GM21528 (cell line): Measurements from ENCODE around the gene OS9.

Experiments used
- ATAC-seq: cut with Tn5 transposase; IDR thresholded peaks from one replicate; pipeline ENCODE4 v1.9.1; 2021; ENCODE audit warnings: mild to moderate bottlenecking, moderate library complexity; ENCODE audit not compliant: unreplicated experiment, low FRiP score

Gene OS9

GRCh38 chr12:57735198-57735855 is 41.4 kb downstream of the OS9 start:
- ATAC-seq: no peak

- no peak for ATAC-seq
Observed at GRCh38 chr12:57735952-57736740, 42.2 kb downstream of the OS9 start.

- ATAC-seq: no peak
Observed at GRCh38 chr12:57736741-57737466, 43.0 kb downstream of the OS9 start.

GRCh38 chr12:57737467-57738460 is 43.8 kb downstream of the OS9 start:
- ATAC-seq: no peak

- no peak for ATAC-seq
Observed at GRCh38 chr12:57738661-57739237, 44.8 kb downstream of the OS9 start, which contains the start of gene AGAP2. TSS of gene AGAP2 (minus strand) at chr12:57738742. CDS start at chr12:57738246, 496 bp downstream.

- no peak for ATAC-seq
Observed at GRCh38 chr12:57739387-57739786, 45.5 kb downstream of the OS9 start.

- ATAC-seq: no peak
Observed at GRCh38 chr12:57739914-57740538, 46.1 kb downstream of the OS9 start.

GRCh38 chr12:57740656-57741412 is 46.9 kb downstream of the OS9 start:
- peak; percentile 49 for ATAC-seq

GRCh38 chr12:57741413-57741789 is 47.5 kb downstream of the OS9 start:
- ATAC-seq: no peak

- ATAC-seq: peak; percentile 55
Observed at GRCh38 chr12:57741844-57742738, 48.2 kb downstream of the OS9 start.

GRCh38 chr12:57743769-57744168 is 49.8 kb downstream of the OS9 start:
- ATAC-seq: no peak

GRCh38 chr12:57744194-57744776 is 50.4 kb downstream of the OS9 start:
- peak; percentile 33 for ATAC-seq

GRCh38 chr12:57744777-57745484 is 51.0 kb downstream of the OS9 start, which contains the start of gene TSPAN31:
TSS of gene TSPAN31 (plus strand) at chr12:57745039. CDS start at chr12:57745155, 116 bp downstream.
- peak; percentile 80 for ATAC-seq

GRCh38 chr12:57745485-57745881 is 51.6 kb downstream of the OS9 start:
- ATAC-seq: no peak

GRCh38 chr12:57746025-57746424 is 52.1 kb downstream of the OS9 start:
- ATAC-seq: no peak

GRCh38 chr12:57749061-57749460 is 55.1 kb downstream of the OS9 start:
- no peak for ATAC-seq
